HG03457 (cell line): Measurements from ENCODE around the gene NPAS4.
"Not testable (repeated sequence)": the region's sequence is repeated elsewhere in the genome, so short reads cannot be mapped to it uniquely, and the experiment has no call there.

ENCODE experiments used
- ATAC-seq: cut with Tn5 transposase; IDR thresholded peaks from one replicate; pipeline ENCODE4 v1.9.1; 2021; ENCODE audit warnings: moderate number of reproducible peaks; ENCODE audit not compliant: unreplicated experiment

NPAS4 gene

DNA sequence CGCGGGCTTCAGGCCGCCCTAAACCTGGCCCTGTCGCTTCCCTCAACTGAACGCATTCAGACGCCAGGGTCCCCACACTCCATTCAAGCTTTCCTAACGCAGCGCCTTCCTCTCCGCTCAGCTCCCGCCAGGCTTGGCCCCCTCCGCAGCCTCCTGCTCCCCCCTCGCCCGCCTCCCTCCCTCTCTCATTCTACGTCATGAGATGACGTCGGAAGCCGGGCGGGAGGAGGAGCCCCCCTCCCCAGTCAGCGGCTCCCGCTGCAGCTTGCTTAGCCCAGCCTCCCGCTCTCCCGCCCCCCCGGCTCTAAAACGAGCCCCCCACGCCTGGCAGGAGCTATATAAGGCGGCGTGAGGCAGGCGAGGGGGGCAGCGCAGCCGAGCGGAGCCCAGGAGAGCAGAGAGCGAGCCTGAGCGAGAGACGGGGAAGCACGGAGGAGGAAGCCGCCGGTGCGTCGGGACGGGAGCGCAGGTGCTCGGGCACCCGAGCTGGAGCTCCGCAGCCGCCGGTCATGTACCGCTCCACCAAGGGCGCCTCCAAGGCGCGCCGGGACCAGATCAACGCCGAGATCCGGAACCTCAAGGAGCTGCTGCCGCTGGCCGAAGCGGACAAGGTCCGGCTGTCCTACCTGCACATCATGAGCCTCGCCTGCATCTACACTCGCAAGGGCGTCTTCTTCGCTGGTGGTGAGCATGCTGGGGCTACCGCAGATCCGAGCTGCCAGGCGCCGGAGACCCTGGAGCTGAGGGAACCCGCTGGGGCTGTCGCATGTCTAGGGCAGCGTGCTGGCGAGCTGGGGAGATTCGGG, at the start of gene NPAS4:
NPAS4 (plus strand) TSS at position 365 of the 806 bp plus-strand sequence; CDS start at position 510, 145 bp downstream.
- no peak for ATAC-seq

DNA sequence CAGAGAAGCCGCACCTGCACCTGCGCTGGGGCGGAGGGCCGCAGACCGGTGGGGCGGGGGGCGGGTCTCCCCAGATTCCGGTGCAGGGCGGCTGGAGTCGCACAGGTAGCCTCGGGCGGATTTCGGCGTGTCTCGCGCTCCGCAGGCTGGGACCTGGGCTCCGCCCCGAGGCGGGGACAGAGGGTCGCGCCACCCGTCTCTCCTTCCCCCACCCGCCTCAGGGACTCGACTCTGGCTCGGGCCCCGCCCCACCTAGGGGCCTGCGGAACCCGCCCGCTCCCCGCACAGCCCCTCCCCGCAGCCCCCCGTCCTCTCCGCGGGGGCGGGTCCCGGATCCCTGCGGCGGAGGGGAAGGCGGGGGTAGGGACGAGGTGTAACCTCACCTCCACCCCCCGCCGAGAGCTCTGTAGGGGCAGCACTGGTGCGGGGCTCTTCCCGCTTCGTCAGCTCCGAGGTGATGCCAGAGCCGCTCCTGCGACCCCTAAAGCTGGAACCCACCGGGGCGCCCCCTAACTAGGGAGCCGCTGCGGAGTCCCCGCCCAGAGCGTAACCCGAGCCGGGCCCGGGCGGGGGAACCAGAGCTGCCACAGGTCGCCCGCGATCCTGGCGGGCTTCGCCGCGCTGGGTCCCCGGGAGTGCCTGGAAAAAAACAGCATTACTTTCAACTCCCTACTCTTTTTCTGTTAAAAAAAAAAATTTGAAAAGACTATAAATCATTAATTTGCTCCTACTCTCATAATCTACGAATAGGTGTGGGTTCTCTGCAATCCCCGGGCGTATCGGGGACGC, 49.0 kb upstream of the NPAS4 start, which contains the start of gene SLC29A2:
SLC29A2 (minus strand) TSS at position 134 of the 789 bp plus-strand sequence. CDS start 169 bp downstream, outside the sequence.
- ATAC-seq: no peak

DNA sequence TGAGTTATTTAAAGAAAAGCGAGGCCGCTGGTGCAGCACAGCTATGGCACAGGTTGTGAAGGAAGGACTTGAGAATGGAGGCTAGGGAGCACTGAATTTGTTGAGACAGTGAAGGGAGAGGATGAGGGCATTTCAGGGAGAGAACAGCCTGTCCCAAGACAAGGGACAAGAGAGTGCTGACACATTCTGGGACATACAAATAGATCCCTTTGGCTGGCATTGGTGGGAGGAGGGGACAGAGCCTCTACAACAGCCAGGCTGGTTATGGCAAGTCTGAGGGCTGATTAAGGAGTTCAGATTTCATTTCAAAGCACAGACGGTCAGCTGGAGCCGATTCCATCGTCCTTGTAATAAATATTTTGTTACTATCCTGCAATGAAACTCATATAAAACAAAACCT, 47.6 kb upstream of the NPAS4 start:
- no peak for ATAC-seq

DNA sequence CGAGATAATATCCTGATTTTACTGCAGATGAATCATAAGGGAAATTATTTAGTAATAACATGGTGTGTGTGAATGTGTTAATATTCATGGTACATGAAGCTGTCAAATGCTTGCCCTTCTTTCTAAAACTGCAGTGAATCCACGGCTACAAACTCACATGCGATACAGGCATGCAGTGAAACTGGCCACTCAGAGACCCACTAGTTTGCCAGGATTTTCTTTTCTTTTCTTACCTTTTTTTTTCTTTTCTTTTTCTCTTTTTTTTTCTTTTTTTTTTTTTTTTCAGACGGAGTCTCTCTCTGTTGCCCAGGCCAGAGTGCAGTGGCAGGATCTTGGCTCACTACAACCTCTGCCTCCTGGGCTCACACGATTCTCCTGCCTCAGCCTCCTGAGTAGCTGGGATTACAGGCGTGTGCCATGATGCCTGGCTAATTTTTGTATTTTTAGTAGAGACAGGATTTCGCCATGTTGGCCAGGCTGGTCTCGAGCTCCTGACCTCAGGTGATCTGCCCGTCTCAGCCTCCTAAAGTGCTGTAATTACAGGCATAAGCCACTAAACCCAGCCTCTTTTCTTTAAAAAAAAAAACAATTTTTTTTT, 47.0 kb upstream of the NPAS4 start:
- ATAC-seq: not testable (repeated sequence)

DNA sequence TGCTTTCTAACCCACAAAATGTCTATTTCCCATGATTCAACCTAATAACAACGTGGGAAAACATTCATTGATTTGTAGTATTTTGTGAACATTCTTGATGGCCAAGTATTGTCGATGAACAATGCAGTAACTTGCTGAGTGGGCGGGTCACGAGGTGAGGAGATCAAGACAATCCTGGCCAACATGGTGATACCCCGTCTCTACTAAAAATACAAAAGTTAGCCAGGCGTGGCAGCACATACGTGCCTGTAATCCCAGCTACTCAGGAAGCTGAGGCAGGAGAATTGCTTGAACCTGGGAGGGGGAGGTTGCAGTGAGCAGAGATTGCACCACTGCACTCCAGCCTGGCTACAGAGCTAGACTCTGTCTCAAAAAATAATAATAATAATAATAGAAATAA, 40.6 kb upstream of the NPAS4 start:
- ATAC-seq: not testable (repeated sequence)

DNA sequence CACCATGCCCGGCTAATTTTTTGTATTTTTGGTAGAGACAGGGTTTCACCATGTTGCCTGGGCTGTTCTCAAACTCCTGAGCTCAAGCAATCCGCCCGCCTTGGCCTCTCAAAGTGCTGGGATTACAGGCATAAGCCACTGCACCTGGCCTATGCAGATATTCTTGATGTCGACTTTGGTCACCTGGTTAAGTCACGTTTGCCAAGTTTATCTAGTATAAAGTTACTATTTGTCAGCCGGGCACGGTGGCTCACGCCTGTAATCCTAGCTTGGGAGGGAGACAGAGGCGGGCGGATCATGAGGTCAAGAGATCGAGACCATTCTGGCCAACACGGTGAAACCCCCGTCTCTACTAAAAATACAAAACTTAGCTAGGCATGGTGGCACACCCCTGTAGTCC, 36.5 kb upstream of the NPAS4 start:
- not testable (repeated sequence) for ATAC-seq

DNA sequence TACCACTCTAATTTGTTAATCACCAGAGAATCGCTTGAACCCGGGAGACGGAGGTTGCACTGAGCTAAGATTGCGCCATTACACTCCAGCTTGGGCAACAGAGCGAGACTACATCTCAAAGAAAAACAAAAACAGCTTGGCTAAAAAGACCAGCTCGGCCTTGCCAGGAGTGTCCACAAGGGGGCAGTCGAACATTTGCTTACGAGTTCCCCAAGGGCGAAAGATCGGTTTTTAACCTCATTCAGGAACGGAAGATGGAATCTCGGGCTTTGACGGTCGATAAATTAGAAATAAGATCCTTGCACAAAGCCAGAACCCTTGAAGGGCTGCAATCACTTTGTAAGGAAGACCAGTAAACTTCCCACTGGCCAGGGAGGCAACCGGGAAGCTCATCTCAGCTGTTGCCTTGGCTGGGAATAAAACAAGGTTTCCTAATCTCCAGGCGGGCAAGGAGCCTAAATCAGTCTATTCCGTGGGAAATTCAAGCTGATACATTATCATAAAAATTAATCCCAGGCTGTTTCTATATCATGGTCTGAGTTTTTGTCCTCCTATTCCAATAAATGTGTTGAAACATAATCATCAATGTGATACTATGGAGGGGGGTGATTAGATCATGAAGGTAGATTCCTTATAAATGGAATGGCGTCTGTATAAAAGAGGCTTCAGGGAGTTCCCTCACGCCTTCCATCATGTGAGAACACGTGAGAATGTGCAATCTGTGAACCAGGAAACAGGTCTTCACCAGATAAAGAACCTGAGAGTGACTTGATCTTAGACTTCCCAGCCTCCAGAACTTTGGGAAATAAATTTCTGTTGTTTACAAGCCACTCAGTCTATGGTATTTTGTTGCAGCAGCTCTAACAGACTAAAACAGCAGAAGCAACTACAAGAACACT, 34.4 kb upstream of the NPAS4 start:
- ATAC-seq: no peak

DNA sequence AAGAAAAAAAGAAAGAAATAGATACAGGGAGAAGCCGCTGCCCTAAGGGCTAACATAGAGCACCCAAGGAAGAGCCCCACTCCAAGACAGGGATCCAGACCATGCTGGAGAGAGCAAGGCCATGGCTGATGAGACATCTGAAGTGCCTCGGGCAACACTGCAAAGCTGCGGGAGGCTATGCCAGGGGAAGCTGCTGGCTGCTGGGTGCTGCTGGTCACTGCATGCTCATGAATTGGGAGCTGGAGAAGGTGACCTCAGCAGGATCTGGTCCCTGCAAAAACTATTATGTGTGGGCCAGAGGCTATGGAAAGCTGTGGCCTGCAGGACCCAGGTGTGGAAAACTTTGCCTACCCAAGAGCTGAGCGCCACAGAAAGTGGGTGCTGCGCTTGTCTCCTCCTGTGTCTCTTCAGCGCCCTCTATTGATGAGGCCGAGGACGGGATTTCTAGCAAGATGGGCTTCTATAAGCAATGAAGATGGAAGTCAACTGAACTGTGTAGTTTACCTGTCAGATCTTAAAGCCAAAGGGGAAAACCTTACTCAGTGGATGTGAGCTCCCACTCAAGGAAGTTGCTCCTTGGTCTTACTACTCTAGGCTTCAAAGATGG, 32.0 kb upstream of the NPAS4 start:
- no peak for ATAC-seq

DNA sequence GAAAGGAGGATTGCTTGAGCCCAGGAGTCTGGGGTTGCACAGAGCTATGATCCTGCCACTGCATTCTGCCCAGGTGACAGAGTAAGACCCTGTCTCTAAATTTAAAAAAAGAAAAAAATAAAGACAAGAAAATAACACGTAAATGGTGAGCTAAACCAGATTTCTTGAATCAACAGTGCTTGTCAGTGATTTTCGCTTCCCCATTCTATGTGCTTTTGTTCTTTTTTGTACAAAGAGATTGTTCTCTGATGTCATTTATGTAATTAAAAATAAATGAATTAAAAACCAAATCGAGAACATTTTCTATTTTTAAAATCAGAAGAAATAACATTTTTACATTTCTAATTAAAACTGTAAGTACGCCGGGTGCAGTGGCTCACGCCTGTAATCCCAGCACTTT, 29.5 kb upstream of the NPAS4 start:
- ATAC-seq: no peak

DNA sequence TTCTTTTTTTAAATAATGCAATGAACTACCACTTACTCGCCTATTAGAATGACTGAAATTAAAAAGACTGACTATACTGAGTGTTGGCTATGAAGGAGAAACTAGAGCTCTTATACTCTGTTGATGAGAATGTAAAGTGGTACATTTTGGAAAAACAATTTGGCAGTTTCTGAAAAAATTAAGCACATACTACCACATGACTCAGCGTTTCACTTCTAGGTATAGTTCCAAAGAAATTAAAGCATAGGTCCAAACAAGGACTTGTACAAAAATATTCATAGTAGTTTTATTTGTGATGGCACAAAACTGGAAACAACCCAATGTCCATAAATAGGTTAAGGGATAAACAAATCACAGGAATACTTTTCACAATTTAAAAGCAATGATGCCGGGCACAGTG, 26.9 kb upstream of the NPAS4 start:
- no peak for ATAC-seq

DNA sequence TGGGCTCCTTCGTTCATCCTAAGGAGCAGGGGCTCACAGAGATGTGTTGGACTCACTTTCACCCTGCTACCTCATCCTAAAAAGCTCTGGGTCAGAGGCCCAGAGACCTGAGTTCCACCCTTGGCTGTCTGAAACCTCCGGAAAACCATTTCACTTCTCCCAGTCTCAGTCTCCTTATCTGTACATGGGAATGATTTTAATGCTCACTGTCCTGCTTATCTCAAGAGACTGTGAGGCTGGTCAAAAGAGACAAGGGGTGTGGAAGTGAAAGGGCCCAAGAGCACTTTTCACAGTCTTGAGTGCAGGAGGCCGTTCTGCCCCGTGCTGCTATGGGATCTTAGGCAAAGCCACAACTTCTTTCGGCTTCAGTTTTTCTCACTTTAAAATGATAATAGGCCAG, 13.2 kb upstream of the NPAS4 start:
- no peak for ATAC-seq

DNA sequence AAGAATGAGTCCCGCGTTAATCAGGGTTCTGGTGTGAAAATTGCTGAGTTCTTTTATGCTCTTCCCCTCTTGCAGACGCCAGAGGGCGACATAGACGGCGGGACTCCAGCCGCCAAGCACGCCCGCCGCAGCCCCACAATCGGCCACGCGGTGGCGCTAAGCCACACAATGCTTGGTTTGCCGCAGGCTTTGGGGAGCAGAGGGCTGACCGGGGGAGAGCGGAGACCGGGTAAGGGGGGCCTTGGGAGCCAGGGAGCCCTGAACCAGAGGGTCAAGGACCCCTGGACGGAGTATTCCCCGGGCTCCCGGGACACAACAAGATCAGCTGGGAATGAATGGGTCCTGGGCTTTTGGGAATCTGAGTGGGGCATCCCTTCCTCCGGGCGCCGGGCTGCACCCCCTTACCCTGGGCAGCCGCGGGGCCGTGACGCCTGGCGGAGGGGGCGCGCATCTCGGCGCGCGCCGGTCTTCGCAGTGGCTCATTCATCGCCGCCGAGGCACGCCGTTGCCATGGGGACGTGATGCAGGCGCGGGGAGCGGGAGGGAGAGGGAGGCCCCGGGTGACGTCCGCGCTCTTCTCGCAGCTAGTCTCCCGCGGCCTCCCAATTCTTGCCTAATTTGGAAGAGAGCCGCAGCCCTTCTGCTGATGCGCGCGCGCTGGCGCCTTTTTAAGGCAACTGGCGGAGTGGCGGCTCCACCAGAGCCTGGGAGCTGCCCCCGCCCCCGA, 12.2 kb upstream of the NPAS4 start:
- ATAC-seq: no peak

DNA sequence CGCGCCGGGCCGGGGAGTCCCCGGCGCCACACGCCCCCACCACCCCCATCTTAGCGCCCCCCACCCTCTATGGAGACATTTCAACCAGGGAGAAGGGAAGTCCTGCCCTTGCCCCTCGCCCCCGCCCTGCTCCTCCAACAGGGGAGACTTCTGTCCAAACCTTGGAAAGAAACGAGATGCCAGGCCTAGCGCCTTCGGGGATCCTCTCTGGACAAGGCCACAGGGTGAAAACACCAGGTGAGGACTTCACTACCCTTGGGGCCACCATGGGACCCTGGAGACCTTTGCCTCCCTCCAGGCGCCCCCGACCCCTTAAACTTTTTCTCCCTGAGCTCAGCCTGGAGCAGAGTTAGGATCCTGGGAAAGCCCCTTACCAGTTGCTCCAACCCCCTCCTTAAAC, 11.6 kb upstream of the NPAS4 start:
- no peak for ATAC-seq

DNA sequence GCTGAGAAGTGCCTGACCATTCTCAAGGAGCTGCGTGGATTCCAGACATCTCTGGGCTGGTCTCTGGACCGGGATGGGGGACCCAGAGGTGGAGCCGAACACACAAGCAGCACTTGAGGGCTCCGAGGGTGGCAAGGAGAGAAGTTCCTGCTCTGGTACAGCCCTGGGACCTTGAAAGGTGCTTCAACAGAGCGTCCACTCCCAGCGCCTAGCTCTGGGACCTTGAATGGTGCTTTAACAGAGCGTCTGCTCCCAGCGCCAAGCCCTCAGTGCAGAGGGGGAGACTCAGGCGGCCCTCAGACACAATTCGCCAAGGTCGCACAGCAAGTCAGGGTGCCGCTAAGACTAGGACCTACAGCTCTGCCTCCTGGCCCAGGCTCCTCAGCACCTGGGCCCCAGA, 10.6 kb upstream of the NPAS4 start:
- ATAC-seq: no peak

DNA sequence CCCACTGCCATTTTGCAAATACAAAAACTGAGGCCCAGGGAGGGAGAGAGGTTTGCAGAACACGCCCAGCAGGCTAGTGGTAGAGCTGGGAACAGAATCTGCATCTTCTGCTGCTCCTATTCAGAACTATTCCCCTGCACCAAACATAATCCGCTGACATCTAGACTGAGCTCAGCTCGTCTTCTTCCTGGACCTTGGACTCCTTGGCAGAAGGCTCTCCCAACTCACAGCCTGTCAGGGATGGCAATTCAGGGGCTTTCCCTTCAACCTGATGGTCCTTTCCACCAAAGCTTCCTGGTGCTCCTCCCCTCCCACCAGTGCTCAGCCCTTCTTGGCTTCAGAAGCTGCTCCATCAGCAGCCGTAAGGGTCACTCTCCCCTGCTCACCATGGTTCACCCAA, 9.5 kb upstream of the NPAS4 start:
- ATAC-seq: no peak

DNA sequence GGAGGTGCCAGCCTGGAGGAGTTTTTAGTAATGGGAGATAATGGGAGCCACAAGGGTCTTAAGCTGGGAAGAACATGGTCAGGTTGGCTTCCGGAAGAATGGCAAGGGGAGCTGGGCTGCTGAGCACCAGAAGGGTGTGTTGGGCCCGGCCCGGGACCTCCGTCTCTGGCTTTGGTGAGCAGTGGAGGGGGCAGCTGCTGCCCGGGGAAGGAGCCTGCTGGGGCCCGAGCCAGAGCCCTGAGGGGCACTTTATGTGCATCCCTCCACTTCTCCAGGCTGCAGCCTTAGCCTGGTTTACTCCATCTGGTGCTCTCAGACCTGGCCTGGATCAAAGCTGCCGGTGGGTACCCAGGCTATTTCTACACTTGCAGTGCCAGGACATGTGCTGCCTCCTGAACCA, 8.7 kb upstream of the NPAS4 start:
- ATAC-seq: no peak

DNA sequence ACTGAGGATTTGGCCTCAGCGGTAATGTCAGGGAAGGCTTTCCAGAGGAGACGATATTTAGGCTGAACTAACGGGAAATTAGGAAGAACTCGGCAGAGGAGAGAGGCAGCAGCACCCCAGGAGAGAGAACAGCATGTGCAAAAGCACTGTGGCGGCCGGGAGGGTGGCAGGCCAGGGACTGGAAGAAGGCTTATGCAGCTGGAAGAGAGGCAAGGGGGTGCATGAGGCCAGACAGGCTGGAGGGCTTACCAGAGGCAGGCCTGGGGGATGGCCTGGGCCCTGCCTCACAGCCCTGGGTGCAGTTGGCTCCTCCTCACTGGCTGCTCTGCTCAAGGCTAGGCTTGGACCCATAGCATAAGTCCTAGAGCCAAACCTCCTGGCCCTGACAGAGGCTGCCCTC, 7.7 kb upstream of the NPAS4 start:
- ATAC-seq: no peak

DNA sequence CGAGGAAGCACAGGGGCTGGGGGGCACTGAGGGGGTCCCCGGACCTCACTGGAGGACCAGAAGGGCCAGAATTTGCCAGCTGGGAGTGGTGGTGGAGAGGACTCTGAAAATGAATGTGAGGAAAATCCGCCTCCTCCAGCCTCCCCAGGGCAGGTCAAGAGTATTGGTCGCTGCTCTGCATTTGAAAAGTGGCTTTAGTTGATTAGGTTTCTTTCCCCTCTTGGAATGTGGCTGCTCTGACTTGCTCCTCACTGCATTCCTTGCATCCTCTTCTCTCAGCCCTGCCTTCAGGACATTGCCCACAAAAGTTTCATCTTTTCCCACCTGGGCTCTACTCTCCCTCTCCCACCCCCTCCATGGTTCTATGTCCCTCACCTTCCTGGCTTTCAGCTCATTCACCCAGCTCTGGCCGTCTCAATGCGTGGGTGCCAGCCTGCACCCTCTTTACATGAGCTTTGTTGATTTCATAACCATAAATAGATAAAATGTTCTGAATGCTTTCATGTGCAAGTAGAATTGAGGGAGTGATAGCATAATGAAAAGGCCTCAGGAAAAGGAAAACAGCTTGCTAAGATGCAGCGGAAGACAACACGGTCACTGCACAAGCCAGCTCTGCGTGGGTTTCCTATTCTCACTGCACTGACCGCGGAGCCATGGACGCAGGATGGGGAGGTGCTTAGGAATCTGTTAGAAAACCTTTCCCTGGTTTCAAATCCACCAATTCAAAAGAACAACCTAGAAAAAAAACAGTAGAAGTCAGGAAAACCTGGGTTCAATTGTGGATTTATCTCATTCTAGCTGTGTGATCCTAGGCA, 6.5 kb upstream of the NPAS4 start:
- no peak for ATAC-seq

DNA sequence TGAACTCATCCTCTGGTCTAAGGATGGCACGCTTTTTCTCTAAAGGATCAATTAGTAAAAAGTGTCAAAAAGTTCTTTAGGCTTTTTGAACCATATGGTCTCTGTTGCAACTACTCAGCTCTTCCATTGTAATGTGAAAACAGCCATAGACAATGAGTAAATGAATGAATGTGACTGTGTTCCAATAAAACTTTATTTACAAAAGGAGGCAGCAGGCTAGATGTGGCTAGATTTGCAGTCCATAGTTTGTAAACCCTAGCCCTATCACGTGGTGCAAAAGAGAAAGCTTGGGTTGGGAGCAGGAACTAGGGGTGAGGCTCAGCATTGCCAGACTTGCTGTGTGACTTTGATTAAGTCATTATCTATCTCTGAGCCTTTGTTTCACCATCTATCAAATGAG, 5.4 kb upstream of the NPAS4 start:
- ATAC-seq: no peak
